NCI-H2171 (cell line): ENCODE measurements around the gene FBXL16.
A peak's percentile ranks its signal among the peaks of the same experiment; 100 is the strongest.
"Not testable (repeated sequence)": the region's sequence is repeated elsewhere in the genome, so short reads cannot be mapped to it uniquely, and the experiment has no call there.

Experiments used
- DNase-seq: peaks from one replicate; lab custom pipeline; 2025; lab: John Stamatoyannopoulos, UW

The FBXL16 gene, protein sequence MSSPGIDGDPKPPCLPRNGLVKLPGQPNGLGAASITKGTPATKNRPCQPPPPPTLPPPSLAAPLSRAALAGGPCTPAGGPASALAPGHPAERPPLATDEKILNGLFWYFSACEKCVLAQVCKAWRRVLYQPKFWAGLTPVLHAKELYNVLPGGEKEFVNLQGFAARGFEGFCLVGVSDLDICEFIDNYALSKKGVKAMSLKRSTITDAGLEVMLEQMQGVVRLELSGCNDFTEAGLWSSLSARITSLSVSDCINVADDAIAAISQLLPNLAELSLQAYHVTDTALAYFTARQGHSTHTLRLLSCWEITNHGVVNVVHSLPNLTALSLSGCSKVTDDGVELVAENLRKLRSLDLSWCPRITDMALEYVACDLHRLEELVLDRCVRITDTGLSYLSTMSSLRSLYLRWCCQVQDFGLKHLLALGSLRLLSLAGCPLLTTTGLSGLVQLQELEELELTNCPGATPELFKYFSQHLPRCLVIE

DNA sequence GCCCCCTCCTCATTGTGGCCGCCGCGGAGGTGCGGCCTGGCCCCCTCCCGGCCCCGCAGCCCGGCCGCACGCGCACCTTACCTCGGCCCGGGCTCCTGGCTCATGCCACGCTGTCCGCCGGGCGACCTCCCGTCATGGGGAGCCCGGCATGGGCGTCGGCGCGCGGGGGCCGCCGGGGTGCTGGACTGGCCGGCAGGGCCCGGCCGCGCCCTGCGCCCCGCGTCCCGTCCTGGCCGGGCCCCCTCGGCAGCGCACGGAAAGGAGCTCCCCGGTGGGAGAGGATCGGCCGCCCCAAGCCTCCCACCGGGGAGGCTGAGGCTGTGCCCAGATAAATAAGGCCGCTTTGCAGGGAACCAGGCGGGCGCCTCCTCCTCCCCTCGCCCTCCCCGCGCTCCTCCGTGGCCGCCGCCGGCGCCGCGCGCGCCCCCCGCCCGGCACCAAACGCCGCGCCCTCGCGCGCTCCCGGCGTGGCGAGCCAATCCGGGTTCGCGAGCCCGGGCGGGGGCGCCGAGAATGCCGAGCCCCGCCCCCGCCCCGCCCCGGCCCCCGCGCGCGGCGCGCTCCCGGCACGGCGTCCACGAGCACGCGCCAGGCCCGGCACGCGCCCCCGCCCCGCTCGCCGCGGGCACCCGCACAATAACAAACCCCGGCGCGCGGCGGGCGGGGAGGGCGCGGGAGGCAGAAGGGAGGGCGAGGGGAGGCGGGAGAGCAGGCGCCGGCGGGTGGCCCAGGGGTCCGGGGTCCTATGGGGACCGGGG is at the start of gene FBXL16:
FBXL16 (minus strand) TSS at position 371 of the 758 bp plus-strand sequence. CDS start 8,396 bp downstream, outside the sequence.
- peak; percentile 88 for DNase-seq

DNA sequence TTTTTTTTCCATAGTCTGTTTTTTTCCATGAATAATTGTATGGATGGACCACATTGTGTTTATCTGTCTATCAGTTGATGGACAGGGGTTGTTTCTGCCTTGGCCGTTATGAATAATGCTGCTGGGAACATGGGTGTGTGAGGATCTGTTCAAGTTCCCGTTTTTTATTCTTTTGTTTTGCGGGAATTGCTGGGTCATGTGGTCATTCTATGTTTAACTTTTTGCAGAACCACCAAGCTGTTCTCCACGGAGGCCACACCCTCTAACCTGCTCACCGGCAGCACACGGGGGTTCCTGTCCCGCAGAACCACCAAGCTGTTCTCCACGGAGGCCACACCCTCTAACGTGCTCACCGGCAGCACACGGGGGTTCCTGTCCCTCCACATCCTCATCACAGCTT is 49.1 kb upstream of the FBXL16 start:
- DNase-seq: no peak

DNA sequence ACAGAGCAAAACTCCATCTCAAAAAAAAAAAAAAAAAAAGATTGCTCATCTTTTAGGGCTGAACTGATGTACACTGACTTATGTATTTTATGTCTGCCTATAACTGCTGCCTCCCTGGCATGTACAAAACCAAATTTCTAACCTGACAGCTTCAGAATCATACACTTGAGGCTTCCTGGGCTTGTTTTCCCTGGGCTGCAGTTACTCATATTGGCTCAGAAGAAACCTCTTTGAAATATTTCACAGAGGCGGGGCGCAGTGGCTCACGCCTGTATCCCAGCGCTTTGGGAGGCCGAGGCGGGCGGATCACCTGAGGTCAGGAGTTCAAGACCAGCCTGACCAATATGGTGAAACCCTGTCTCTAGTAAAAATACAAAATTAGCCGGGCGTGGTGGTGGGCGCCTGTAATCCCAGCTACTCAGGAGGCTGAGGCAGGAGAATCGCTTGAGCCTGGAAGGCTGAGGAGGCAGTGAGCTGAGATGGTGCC is 48.6 kb upstream of the FBXL16 start:
- not testable (repeated sequence) for DNase-seq

DNA sequence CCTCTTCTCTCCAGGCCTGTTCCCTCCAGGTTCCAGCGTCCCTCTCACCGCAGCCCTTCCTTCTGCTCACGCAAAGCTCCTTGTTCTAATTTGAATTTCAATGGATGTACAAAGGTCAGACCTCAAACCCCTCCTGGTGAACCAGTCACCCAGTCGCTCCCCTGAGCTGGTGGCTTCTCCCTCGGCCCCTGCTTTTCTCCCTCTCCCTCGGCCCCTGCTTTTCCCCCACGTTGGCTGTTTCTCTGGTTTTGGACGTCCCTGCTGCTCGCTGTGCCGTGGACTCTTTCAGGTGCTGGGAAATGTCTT is 46.4 kb upstream of the FBXL16 start:
- DNase-seq: no peak

DNA sequence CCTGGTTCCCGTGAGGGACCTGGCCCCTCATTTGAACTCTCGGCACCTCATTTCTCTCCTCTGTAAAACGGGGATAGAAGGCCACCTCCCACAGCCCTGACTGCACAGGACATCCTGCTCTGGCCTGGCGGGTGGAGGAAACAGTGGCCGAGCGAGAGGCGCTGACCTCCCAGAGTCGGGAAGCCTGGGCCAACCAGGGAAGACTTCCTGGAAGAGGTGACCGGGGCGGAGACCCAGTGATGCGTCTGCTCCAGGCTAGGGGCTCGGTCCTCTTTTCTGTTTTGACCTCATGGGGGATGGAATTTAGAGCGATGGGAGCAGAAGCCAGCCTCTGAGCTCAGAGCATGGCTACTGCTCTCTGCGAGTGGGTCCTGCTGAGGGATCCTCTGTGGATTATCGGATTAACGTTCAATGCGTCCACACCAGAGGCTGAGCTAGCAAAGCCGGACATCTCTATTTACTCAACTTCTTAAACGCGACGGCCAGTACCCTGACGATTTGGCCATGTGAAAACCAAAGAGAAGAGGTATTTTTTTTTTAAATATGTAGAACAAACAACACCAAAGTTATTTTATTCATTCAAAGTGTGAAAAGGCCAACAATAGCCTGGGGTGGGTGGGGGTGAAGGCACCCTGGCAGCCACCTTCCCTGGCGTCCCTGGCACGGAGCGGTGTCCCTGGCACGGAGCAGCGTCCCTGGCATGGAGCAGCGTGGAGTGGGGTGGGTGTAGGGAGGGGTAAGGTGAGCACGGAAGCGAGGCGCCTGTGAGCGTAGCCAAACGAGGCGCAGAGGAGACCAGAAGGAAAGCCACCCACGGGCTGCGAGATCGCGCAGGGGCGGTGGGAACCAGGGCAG is 45.8 kb upstream of the FBXL16 start:
- no peak for DNase-seq

DNA sequence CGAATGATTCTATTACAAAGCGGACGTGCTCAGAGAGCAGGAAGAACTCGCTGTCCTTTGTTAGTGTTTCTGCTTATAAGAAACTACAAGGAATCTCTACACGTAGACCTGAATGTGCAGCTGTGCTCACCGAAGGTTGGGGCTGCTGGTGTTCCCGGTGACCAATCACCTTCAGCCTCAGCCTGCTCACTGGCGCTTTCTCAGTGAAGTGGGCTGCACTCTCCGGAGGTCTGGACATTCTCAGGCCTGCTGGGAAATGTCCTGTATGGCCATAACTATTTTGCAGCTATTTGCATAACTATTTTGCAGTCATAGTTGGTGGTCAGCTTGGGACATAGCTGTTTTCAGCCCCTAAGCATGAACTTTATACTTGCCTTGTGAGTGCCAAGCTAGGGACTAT is 44.9 kb upstream of the FBXL16 start:
- no peak for DNase-seq

DNA sequence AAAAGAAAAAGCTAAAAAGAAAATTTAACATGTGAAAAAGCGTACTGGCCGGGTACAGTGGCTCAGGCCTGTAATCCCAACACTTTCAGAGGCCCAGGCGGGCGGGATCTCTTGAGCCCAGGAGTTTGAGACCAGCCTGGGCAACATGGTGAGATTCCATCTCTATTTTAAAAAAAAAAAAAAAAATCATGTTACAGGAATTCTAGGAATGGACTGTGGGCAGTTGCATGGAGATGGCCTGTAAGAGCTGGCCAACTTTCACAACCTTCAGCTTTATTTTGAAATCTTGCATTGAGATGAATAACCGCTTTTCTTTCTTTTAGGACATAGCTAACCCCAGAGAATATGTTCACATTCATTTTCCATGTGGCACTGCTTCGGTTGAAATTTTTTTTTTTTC is 43.4 kb upstream of the FBXL16 start:
- no peak for DNase-seq

DNA sequence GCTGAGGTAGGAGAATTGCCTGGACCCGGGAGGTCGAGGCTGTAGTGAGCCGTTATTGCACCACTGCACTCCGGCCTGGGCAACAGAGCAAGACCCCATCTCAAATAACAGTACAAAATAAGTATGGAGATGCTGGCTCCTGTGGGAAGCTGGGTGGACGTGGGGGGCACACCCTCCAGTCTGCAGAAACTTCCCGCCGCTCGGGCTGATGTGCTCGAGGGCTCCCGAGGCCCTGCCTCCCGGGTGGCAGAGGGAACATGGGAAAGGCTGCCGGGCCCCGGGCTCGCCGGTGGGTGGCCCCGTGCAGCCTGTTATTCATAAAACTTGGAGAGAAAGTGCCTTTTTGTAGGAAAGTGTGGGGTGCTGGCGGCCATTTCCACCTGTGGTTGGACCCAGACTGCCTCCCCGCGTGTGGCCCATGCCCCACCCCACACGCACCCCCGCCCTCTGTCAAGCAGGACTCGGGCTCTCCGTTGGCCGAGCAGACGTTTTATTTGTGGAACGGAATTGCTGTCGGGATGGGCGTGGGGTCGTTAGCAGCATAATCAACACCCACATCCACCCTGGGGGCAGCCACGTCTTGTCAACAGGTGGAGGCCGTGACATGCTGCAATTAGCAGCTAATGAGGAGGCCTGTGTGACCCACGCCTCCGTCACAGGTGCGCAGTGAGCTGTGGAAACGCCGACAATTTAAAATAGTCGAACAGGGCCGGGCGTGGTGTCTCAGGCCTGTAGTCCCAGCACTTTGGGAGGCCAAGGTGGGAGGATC is 42.6 kb upstream of the FBXL16 start:
- no peak for DNase-seq

DNA sequence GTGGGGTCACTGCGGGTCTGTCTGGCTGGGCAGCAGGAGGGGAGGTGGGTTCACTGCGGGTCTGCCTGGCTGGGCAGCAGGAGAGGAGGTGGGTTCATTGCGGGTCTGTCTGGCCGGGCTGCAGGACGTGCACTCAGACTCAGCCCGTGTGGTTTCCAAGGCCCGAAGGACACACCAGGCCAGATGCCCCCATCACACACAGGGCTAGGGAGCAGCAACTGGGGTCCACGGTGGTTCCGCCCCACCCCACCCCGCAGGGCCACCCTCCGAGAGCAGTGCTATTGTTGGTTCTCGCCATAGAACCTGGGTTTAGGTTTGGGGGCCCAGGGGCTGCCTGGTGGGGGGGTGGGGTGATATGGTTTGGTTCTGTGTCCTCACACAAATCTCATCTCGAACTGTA is 41.0 kb upstream of the FBXL16 start:
- no peak for DNase-seq

DNA sequence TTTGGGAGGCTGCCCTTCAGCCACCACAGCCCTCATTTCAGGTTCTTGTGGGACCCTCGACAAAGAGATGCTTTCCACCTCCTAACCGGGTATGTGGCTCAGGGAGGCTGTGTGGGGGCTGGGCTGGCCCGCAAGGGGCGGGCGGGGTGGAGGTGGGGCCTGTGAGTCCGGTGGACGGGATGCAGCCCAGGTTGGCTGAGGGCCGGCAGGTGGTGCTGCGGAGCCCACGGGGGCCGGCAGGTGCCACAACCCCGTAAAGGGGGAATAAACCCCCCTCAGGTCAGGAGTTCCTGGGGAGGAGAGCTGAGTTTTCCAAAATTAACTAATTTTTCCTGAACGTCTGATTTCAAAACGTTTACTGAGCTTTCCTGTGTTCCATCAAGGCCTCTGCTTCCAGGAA is 40.1 kb upstream of the FBXL16 start:
- no peak for DNase-seq

DNA sequence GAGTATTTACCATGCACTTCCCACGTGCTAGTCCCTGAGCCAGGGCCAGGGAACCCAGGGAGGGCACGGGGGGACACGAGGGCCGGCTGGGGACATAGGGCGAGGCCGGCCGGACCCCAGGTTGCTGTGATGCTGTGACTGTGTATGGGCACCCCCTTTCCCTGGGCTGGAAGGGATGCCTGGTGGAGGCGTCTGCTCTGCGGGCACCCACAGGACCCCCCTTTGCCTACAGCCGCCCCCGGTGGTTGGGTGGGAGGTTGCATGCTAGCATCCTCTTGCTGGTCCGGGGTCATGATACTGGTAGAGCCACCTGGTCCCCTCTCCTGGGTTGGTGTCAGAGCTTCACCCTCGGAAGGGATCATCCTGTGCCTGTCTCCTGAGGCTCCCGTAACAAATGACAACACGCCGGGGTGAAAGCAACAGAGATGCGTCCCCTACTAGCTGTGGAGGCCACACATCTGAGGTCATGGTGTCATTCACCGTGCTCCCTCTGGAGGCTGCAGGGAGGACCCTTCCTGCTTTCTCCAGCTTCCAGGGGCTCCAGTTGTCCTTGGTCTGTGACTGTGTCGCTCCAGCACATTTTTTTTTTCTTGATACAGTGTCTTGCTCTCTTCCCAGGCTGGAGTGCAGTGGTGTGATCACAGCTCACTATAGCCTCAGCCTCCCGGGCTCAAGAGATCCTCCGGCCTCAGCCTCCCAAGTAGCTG is 38.3 kb upstream of the FBXL16 start:
- DNase-seq: no peak

DNA sequence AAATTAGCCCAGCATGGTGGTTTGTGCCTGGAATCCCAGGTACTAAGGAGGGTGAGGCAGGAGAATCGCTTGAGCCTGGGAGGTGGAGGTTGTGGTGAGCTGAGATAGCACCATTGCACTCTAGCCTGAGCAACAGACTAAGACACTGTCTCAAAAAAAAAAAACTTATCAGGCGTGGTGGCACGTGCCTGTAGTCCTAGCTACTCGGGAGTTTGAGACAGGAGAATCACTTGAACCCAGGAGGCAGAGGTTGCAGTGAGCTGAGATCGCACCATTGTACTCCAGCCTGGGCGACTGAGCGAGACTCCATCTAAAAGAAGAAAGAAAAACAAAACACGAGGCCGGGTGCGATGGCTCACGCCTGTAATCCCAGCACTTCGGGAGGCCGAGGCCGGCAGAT is 37.3 kb upstream of the FBXL16 start:
- DNase-seq: not testable (repeated sequence)

DNA sequence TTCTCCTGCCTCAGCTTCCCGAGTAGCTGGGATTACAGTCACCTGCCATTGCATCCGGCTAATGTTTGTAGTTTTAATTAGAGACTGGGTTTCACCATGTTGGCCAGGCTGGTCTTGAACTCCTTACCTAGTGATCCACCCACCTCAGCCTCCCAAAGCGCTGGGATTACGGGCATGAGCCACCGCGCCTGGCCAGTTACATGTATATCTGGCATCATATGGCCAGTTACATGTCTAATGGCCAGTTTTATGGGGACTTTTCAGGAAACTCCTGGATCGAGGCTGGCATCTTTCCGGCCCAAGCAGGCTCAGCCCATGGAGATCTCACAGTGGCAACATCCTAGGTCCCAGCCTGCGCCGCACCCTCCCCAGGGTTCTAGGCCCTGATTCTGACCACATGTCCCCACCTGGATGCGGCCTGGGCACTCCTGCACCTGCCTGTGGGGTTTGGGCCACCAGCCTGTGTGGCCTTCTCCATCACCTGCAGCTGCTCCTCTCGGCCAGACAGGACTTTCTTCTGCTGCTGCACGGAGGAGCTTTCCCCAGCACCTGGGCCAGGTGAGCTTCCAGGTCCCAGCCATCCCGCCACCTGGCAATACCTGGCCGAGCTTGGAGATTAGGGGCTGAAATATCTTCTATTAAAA is 36.5 kb upstream of the FBXL16 start:
- DNase-seq: no peak

DNA sequence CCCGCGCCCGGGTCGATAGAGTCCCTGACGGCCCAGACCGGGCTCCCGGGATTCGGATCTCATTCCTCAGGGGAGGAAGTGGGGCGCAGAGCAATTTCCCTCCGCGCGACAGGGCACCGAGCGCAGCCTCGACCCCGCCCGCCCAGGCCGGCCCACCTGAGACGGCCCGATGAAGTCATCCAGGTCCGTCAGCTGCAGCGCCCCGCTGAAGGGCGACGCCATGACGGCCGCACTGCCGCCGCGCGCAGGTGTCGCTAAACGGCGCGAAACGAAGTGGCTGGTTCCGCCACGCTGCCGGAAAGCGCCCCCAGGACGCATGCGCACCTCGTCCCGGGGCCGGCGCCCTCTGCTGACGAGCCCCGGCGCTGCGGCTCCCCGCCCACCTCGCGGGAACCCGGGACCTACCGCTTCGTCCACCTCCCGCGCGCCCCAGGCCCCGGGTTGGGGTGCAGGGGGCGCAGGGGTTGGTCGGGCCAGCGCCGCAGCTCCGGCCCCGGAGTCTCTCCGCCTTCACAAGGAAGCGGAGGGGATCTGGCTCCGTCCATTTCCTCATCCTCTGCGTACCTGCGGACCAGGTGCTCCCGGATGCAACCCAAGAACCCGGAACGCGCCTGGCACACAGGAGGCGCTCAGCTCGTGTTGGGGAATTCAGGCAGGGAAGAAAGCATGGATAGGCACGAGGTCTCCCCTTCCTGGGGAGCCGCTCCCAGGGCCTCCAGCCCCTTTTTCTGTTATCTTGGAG is 35.3 kb upstream of the FBXL16 start, which contains the start of gene CIAO3:
CIAO3 (minus strand) TSS at position 234 of the 742 bp plus-strand sequence; CDS start at position 222, 12 bp downstream.
- peak; percentile 89 for DNase-seq

DNA sequence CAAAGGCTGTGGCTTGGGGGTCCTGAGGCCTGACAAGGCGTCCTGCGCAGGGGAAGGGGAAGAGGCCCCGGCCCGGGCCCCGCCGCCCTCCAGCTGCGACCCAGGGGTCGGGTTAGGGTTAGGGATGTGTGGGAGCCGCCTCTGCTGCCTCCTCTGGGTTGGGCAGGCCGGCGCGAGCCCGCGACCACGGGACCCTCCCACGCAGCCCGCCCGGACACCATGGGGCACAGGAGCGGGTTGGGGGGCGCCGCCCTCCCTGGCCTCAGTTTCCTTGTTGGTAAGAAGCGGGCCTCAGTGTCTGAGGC is 34.8 kb upstream of the FBXL16 start:
- no peak for DNase-seq

DNA sequence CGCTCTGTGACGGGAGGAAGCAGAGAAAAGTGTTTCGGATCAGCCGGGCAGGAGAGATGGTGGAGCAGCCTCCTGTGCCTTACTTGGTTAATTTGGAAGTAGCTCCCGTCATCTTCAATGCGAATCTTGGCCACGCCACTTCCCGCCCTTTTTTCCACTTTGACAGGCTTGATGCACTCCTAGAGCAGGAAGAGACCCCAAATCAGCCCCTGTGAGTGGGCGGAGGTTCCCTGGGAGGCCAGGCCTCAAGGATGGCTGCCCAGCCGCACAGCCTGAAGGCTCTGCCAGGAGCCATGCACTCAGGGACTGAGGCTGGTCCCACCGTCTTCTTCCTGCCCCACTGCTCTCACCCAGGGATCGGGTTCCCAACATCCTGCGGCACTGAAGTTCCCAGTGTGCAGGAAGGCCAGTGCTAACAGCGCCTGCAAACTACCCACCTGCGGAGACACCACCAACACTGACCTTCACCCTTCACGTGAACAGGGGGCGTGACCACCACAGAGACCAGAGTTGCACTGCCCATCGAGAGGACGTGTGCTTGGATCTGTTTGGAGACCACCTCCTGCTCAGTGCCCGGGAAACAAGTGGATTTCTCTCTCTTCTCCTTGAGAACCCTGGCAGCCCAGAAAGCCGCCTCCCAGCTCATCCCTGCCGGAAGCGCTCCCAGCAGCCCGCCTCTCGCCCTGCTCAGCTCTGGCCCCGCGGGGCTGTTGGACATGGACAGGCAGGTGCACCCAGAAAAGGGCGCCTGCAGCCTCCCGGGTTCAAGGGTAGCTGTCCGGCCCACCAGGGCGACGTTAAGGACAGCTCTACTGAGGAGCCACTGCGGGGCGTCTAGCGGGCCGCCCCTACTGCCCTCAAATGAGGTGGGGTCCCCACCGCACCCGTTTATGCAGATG is 34.2 kb upstream of the FBXL16 start:
- DNase-seq: no peak

DNA sequence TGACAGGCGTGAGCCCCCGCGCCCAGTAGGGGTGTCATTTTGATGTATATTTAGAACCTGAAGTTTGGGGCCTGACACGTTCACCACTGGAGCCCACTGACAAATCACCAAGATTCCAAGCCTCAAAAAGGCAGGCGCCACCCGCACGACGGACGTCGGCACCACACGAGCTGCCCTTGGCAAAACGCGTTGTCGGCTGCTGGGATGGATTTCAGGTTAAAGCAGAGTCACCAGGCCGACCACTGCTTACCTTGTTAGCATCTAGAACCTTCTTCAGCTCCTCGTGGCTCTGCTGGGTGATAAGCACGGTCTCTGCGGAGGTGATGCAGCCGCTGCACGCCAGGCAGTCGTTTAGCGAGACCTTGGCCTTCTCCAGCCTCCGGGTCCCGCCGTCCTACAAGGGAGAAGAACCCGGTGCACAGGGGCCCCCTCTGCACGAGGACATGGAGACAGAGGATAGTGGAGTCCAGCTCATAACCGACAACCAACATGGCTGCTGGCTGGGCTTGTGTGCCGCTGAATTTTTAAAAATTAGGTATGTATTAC is 31.4 kb upstream of the FBXL16 start:
- no peak for DNase-seq

DNA sequence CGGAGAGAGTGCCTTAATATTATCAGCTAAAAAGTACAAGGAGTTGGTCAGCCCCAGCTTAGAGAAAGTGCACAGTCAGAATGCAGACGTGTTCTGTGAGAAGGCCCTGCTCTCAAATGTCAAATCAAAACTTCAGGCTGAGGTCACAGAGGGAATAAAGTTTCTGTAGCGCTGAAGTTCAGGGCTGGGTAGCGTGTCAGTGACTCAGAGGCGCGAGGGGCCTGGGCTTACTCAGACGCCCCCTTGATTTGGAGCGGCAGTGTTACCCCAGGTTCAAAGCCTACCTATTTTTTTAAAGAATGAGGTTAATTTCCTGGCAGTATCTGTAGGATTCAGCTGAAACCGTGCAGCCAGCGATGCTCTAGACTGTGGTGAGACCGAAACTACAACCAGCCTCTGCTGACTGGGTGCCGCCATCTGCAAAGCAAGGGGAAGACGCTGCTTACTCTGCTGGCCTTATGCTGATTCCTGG is 30.4 kb upstream of the FBXL16 start:
- no peak for DNase-seq
